ENCODE measurements around the gene NUCB1.

Gene NUCB1

GRCh38 chr19:48967346-48968178 lies 67.5 kb downstream of the NUCB1 start:
- Histone ChIP-seq H3K36me3 (ENCODE audit: control insufficient read depth, insufficient read depth, low read length) (peaks cover 41% of the 10 kb centered on the region), H3K9me3 (ENCODE audit: control insufficient read depth, low read length) (no peaks in the 10 kb centered on the region), H3K27ac (ENCODE audit: insufficient read depth, low read length, poor library complexity, severe bottlenecking) (no peak overlapping the region), H3K4me3 (ENCODE audit: insufficient read depth, low read depth, low read length, poor library complexity, severe bottlenecking) (no peak overlapping the region), H3K4me1 (ENCODE audit: control insufficient read depth, insufficient read depth, low read length, poor library complexity, severe bottlenecking) (peaks cover 38% of the 10 kb centered on the region), H3K27me3 (replicated peaks; ENCODE audit: control insufficient read depth, insufficient read depth, low read length, poor library complexity, severe bottlenecking) (no peaks in the 10 kb centered on the region)
- no peak for DNase-seq

DNA sequence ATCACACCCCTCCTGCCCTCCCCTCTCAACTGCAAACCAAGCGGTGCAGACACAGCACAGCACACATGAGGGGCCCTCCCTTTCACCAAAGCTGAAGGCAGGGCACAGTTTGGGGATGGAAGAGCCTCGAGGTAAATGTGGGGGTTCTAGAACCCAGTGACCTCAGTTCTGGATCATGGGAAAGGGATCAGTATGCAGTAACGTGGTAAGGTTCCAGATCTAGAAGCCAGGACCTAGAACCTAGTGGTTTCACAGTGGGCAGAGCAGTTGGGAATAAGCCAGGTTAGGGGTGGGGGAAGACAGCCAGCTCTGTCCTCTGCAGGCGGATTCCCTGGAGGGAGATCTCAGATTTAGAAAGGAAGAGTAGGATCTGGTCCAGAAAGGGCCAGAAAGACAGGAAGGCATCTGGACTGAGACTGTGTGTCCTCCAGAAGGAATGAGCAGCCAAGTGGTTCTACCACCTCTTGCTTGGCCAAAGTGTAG lies 68.1 kb downstream of the NUCB1 start:
- Histone ChIP-seq H3K27me3 (replicated peaks; ENCODE audit: control insufficient read depth, insufficient read depth, low read length, poor library complexity, severe bottlenecking) (no peaks in the 10 kb centered on the region), H3K36me3 (ENCODE audit: control insufficient read depth, insufficient read depth, low read length) (peaks cover 45% of the 10 kb centered on the region), H3K9me3 (ENCODE audit: control insufficient read depth, low read length) (no peaks in the 10 kb centered on the region), H3K4me1 (ENCODE audit: control insufficient read depth, insufficient read depth, low read length, poor library complexity, severe bottlenecking) (peaks cover 31% of the 10 kb centered on the region), H3K4me3 (ENCODE audit: insufficient read depth, low read depth, low read length, poor library complexity, severe bottlenecking) (no peak overlapping the region), H3K27ac (ENCODE audit: insufficient read depth, low read length, poor library complexity, severe bottlenecking) (no peak overlapping the region)
- DNase-seq: no peak

GRCh38 chr19:48968813-48969218 lies 68.7 kb downstream of the NUCB1 start:
- Histone ChIP-seq H3K27me3 (replicated peaks; ENCODE audit: control insufficient read depth, insufficient read depth, low read length, poor library complexity, severe bottlenecking) (no peaks in the 10 kb centered on the region), H3K27ac (ENCODE audit: insufficient read depth, low read length, poor library complexity, severe bottlenecking) (no peak overlapping the region), H3K4me1 (ENCODE audit: control insufficient read depth, insufficient read depth, low read length, poor library complexity, severe bottlenecking) (peaks cover 25% of the 10 kb centered on the region), H3K36me3 (ENCODE audit: control insufficient read depth, insufficient read depth, low read length) (peaks cover 47% of the 10 kb centered on the region), H3K4me3 (ENCODE audit: insufficient read depth, low read depth, low read length, poor library complexity, severe bottlenecking) (no peak overlapping the region), H3K9me3 (ENCODE audit: control insufficient read depth, low read length) (no peaks in the 10 kb centered on the region)
- no peak for DNase-seq

DNA sequence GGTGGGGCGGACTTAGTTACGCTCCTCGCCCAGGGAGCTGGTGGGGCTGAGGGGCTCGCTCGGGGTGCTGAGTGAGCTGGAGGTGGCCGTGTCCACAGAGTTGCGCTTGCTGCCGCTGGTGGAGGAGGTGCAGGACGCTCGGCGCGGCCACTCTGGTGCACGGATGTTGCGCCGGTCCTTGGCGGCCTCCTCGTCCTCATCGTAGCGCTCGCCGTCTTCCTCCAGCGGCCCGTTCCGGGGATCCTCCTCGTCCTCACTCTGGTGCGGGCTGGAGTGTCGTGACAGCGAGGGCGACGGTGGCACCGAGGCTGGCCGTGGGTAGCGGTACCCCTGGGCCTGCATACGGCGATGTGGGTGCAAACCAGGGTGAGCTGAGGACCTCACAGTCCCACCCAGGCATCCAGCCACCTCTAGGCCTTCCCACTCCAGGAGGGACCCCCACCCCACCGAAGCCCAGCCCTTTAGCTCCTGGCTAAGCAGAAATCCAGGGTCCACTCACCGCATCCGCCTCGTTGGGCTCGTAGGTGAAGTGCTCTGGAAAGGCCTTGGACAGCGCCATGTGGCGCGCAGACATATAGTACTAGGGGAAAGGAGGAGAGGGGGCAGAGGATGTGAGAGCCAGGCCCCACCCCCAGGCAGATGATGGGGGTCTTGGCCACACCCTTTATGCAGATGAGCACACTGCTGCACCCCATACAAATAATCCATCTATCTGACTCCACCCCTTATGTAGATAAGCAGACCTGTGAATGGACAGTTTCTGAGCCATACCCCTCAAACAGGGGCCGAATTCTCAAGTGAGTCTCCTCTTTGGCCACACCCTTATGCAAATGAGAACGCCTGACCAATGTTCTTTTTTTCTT lies 69.4 kb downstream of the NUCB1 start:
- Histone ChIP-seq H3K27me3 (replicated peaks; ENCODE audit: control insufficient read depth, insufficient read depth, low read length, poor library complexity, severe bottlenecking) (no peaks in the 10 kb centered on the region), H3K9me3 (ENCODE audit: control insufficient read depth, low read length) (no peaks in the 10 kb centered on the region), H3K36me3 (ENCODE audit: control insufficient read depth, insufficient read depth, low read length) (peaks cover 54% of the 10 kb centered on the region), H3K4me3 (ENCODE audit: insufficient read depth, low read depth, low read length, poor library complexity, severe bottlenecking) (no peak overlapping the region), H3K27ac (ENCODE audit: insufficient read depth, low read length, poor library complexity, severe bottlenecking) (no peak overlapping the region), H3K4me1 (ENCODE audit: control insufficient read depth, insufficient read depth, low read length, poor library complexity, severe bottlenecking) (peaks cover 18% of the 10 kb centered on the region)
- DNase-seq: no peak

- H3K36me3 ChIP-seq (ENCODE audit: control insufficient read depth, insufficient read depth, low read length): peaks cover 55% of the 10 kb centered on the region
- DNase-seq: no peak
- H3K27me3 ChIP-seq (replicated peaks; ENCODE audit: control insufficient read depth, insufficient read depth, low read length, poor library complexity, severe bottlenecking): no peaks in the 10 kb centered on the region
- H3K9me3 ChIP-seq (ENCODE audit: control insufficient read depth, low read length): no peaks in the 10 kb centered on the region
- no peak overlapping the region for H3K27ac ChIP-seq (ENCODE audit: insufficient read depth, low read length, poor library complexity, severe bottlenecking)
- peaks cover 11% of the 10 kb centered on the region for H3K4me1 ChIP-seq (ENCODE audit: control insufficient read depth, insufficient read depth, low read length, poor library complexity, severe bottlenecking)
- no peak overlapping the region for H3K4me3 ChIP-seq (ENCODE audit: insufficient read depth, low read depth, low read length, poor library complexity, severe bottlenecking)
These were observed 70.1 kb downstream of the NUCB1 start for GRCh38 chr19:48970139-48970766.

- Histone ChIP-seq H3K4me3 (ENCODE audit: insufficient read depth, low read depth, low read length, poor library complexity, severe bottlenecking) (no peak overlapping the region), H3K27me3 (replicated peaks; ENCODE audit: control insufficient read depth, insufficient read depth, low read length, poor library complexity, severe bottlenecking) (no peaks in the 10 kb centered on the region), H3K27ac (ENCODE audit: insufficient read depth, low read length, poor library complexity, severe bottlenecking) (no peak overlapping the region), H3K4me1 (ENCODE audit: control insufficient read depth, insufficient read depth, low read length, poor library complexity, severe bottlenecking) (peaks cover 8% of the 10 kb centered on the region), H3K9me3 (ENCODE audit: control insufficient read depth, low read length) (no peaks in the 10 kb centered on the region), H3K36me3 (ENCODE audit: control insufficient read depth, insufficient read depth, low read length) (peaks cover 55% of the 10 kb centered on the region)
- peak; percentile 52 to 66 (median 56) for DNase-seq
These were observed 70.8 kb downstream of the NUCB1 start for GRCh38 chr19:48970923-48971395.

Measured in effector memory CD4-positive, alpha-beta T cell (primary cell).